Choroid plexus epithelial cell (primary cell): Measurements from ENCODE around the gene ZNF74.

Experiments
- DNase-seq: peaks from one replicate; pipeline ENCODE4 v3.0.0-alpha.2; 2010; ENCODE audit warnings: low read depth
- H3K4me3 ChIP-seq: 2 replicates; pipeline ENCODE4 v1.5.1; 2011; ENCODE audit warnings: low read depth, mild to moderate bottlenecking, control low read depth, low read length, moderate library complexity
- CTCF ChIP-seq: conservative IDR thresholded peaks from 2 replicates; pipeline ENCODE4 v1.5.1; 2011; ENCODE audit warnings: low read depth, mild to moderate bottlenecking, control low read depth, inconsistent platforms, low read length, moderate library complexity

ZNF74 gene

GRCh38 chr22:20425566-20426258 lies 31.8 kb downstream of the ZNF74 start:
- no peak overlapping the region for H3K4me3 ChIP-seq
- no peak for TF ChIP-seq CTCF
- DNase-seq: no peak

GRCh38 chr22:20426259-20426615 lies 32.3 kb downstream of the ZNF74 start:
- TF ChIP-seq CTCF: no peak
- no peak for DNase-seq
- no peak overlapping the region for H3K4me3 ChIP-seq

GRCh38 chr22:20427104-20427944 lies 33.4 kb downstream of the ZNF74 start:
- no peak for TF ChIP-seq CTCF
- DNase-seq: no peak
- H3K4me3 ChIP-seq: no peak overlapping the region

GRCh38 chr22:20427945-20428417 lies 34.0 kb downstream of the ZNF74 start:
- TF ChIP-seq CTCF: no peak
- DNase-seq: no peak
- no peak overlapping the region for H3K4me3 ChIP-seq

- no peak for DNase-seq
- H3K4me3 ChIP-seq: no peak overlapping the region
- no peak for TF ChIP-seq CTCF
These were observed 34.7 kb downstream of the ZNF74 start for GRCh38 chr22:20428496-20429253.

- TF ChIP-seq CTCF: no peak
- H3K4me3 ChIP-seq: no peak overlapping the region
- DNase-seq: no peak
These were observed 35.5 kb downstream of the ZNF74 start for GRCh38 chr22:20429254-20430100.
